ENCODE results near the gene HAL.

GRCh38 chr12:95982602-95983001 lies 13.5 kb downstream of the HAL start:
- TF ChIP-seq POLR2A (IDR thresholded peaks at IDR 0.05; ENCODE audit: low read length) (no peak), GATA1 (IDR thresholded peaks at IDR 0.05; ENCODE audit: low read depth, low read length) (no peak)

All from erythroblast (primary cell).